AG04450 (cell line): Measurements from ENCODE around the gene TFG. TPM values are rescaled to one million over a fixed set of nuclear protein-coding genes. Genes with fewer than 3 reads are reported as not detected.

Experiments used
- CTCF ChIA-PET: fragments of 300-600, 350-600 bp; formaldehyde crosslinking; extraction: SDS; loops from one replicate; lab custom pipeline; 2022; ENCODE audit warnings: antibody characterized with exemption, inconsistent platforms; lab: Charles Lee
- POLR2A ChIA-PET: fragments of 350-600 bp; formaldehyde crosslinking; extraction: SDS; loops from one replicate; lab custom pipeline; 2021; ENCODE audit warnings: antibody characterized with exemption, inconsistent platforms; lab: Yijun Ruan, JAX
- DNase-seq: peaks from one replicate; pipeline ENCODE4 v3.0.0-alpha.2; 2011; ENCODE audit warnings: low read depth, low spot score
- H3K27ac ChIP-seq: one replicate; pipeline ENCODE4 v1.5.1; 2012; ENCODE audit warnings: low read depth, low read length, control low read depth
- H3K27me3 ChIP-seq: one replicate; pipeline ENCODE4 v1.6.0; 2012; ENCODE audit warnings: low read length; ENCODE audit not compliant: control insufficient read depth, insufficient read depth
- H3K4me3 ChIP-seq: 2 replicates; pipeline ENCODE4 v1.5.1; 2011; ENCODE audit warnings: mild to moderate bottlenecking, low read depth, low read length, control low read depth
- H3K9me3 ChIP-seq: 2 replicates; pipeline ENCODE4 v1.5.1; 2012; ENCODE audit warnings: low read length; ENCODE audit not compliant: control insufficient read depth, insufficient read depth
- polyA plus RNA-seq: library from polyadenylated mRNA; depleted of rRNA; stranded (reverse); fragments of >200 nt; gene quantifications from 2 replicates; pipeline ENCODE4 v1.2.3, GENCODE V29; 2011
- TF ChIP-seq, protein P1 (sequence below): IDR thresholded peaks from 2 replicates; pipeline ENCODE4 v1.5.1; 2011; ENCODE audit warnings: low read depth, low read length, control low read depth, inconsistent platforms

Gene TFG
- polyA plus RNA-seq, 1 experiment = 99.8 TPM

DNA sequence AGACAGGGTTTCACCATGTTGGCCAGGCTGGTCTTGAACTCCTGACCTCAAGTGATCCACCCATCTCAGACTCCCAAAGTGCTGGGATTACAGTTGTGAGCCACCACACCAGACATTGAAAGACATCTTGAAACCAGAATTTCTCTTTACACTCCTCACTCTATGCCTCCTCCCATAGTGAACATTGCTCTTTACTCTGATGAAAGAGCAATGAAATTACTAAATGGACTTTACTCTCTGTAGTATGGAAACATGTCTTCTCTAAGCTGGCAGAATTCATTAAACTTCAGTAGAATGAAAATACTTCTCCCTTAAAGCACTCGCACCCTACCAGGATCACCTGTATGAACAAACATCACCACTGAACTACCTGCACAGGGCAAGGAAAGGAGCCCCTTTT, 27.8 kb upstream of the TFG start:
- TF ChIP-seq, protein P1, sequence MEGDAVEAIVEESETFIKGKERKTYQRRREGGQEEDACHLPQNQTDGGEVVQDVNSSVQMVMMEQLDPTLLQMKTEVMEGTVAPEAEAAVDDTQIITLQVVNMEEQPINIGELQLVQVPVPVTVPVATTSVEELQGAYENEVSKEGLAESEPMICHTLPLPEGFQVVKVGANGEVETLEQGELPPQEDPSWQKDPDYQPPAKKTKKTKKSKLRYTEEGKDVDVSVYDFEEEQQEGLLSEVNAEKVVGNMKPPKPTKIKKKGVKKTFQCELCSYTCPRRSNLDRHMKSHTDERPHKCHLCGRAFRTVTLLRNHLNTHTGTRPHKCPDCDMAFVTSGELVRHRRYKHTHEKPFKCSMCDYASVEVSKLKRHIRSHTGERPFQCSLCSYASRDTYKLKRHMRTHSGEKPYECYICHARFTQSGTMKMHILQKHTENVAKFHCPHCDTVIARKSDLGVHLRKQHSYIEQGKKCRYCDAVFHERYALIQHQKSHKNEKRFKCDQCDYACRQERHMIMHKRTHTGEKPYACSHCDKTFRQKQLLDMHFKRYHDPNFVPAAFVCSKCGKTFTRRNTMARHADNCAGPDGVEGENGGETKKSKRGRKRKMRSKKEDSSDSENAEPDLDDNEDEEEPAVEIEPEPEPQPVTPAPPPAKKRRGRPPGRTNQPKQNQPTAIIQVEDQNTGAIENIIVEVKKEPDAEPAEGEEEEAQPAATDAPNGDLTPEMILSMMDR = no peak
- ChIA-PET POLR2A (no interaction called here), CTCF (no interaction called here)
- DNase-seq = no peak
- H3K27me3 ChIP-seq = peaks cover 7% of the 10 kb centered on the region
- H3K27ac ChIP-seq = no peak overlapping the region
- H3K9me3 ChIP-seq = no peaks in the 10 kb centered on the region; the same call in 1 of the 2 replicates
- H3K4me3 ChIP-seq = no peak overlapping the region

GRCh38 chr3:100682056-100682853, 27.0 kb upstream of the TFG start:
- Histone ChIP-seq H3K4me3 (no peak overlapping the region), H3K27ac (no peak overlapping the region), H3K9me3 (no peaks in the 10 kb centered on the region; the same call in 1 of the 2 replicates), H3K27me3 (peaks cover 7% of the 10 kb centered on the region)
- TF ChIP-seq, protein P1 = no peak
- POLR2A ChIA-PET = no interaction called here
- no peak for DNase-seq
- CTCF ChIA-PET = interaction anchor here (1.0 kb wide), 1 partner anchor 219 kb away, joined by 3 read pairs; no protein-coding TSS in a partner anchor

GRCh38 chr3:100682854-100683760, 26.2 kb upstream of the TFG start:
- no peak for DNase-seq
- H3K4me3 ChIP-seq = no peak overlapping the region
- H3K27me3 ChIP-seq = peaks cover 7% of the 10 kb centered on the region
- no peak overlapping the region for H3K27ac ChIP-seq
- ChIA-PET CTCF (interaction anchor here (1.0 kb wide), 1 partner anchor 220 kb away, joined by 3 read pairs; no protein-coding TSS in a partner anchor), POLR2A (interaction anchor here (0.8 kb wide), 1 partner anchor 220 kb away, joined by 5 read pairs; no protein-coding TSS in a partner anchor)
- TF ChIP-seq, protein P1 = no peak
- H3K9me3 ChIP-seq = no peaks in the 10 kb centered on the region; the same call in 1 of the 2 replicates

DNA sequence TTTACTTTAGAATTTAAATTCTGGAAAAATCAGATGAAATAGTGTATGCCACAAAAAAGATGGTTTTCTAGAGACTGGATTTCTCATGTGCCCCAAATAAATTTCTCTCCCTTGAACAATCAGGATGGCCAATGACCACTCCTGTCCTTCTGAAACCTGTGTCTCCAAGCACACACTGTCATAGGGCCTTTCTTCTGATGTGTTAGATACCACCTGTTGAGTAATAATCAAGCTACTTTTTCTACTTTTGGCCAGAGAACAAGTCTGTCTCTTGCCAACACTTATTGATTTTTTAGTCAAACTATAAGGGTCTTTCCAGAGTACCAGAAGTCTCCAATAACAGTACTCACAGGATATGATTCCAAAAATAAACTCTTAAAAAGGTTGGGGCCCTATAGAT, 16.1 kb upstream of the TFG start:
- Histone ChIP-seq H3K9me3 (no peaks in the 10 kb centered on the region), H3K27me3 (peaks cover 15% of the 10 kb centered on the region), H3K4me3 (no peak overlapping the region), H3K27ac (no peak overlapping the region)
- ChIA-PET CTCF (interaction anchor here (1.4 kb wide), 1 partner anchor 230 kb away, joined by 3 read pairs; no protein-coding TSS in a partner anchor), POLR2A (no interaction called here)
- TF ChIP-seq, protein P1 = no peak
- DNase-seq = no peak
